ENCODE measurements around the gene TTLL12. TPM values are rescaled to one million over a fixed set of nuclear protein-coding genes. Genes with fewer than 3 reads are reported as not detected.

TTLL12 gene
- polyA plus RNA-seq, 2 of the 4 experiments (the other 2 are of a cell fraction): 8.6 to 18.7 TPM

GRCh38 chr22:43216738-43217137 is 29.8 kb upstream of the TTLL12 start:
- H3K4me1 ChIP-seq: no peaks in the 10 kb centered on the region
- ChIA-PET CTCF (interaction anchor here (1.2 to 1.7 kb wide), 2 partner anchors 12 to 15 kb away, joined by 5 to 6 read pairs; no protein-coding TSS in a partner anchor), POLR2A (interaction anchor here (1.3 kb wide), 1 partner anchor 29 kb away, joined by 5 read pairs; no protein-coding TSS in a partner anchor)
- ATAC-seq (no peak), DNase-seq (ENCODE audit: low read depth in 1 of 2, low spot score in 1 of 2) (no peak), FAIRE-seq (no peak)
- H3K4me2 ChIP-seq: no peak overlapping the region
- WGBS (ENCODE audit: missing lambda C conversion rate): no CpG with 5 or more reads among the region's 6 CpGs
- H3K9me3 ChIP-seq: no peaks in the 10 kb centered on the region
- no peak for TF ChIP-seq EHF (CRISPR knock-in tag; IDR thresholded peaks at IDR 0.05)
- TF ChIP-seq NR3C1 (IDR thresholded peaks at IDR 0.05): no peak
- TF ChIP-seq JUNB (IDR thresholded peaks at IDR 0.05): no peak
- no peak for TF ChIP-seq FOXS1 (CRISPR knock-in tag; IDR thresholded peaks at IDR 0.05)
- no peak for TF ChIP-seq ZC3H11A (IDR thresholded peaks at IDR 0.05)
- TF ChIP-seq JUN (IDR thresholded peaks at IDR 0.05): no peak
- TF ChIP-seq NFE2L2 (conservative IDR thresholded peaks at IDR 0.05; ENCODE audit: low read length): no peak
- H3K4me3 ChIP-seq: no peak overlapping the region
- no peak overlapping the region for H3K27ac ChIP-seq

DNA sequence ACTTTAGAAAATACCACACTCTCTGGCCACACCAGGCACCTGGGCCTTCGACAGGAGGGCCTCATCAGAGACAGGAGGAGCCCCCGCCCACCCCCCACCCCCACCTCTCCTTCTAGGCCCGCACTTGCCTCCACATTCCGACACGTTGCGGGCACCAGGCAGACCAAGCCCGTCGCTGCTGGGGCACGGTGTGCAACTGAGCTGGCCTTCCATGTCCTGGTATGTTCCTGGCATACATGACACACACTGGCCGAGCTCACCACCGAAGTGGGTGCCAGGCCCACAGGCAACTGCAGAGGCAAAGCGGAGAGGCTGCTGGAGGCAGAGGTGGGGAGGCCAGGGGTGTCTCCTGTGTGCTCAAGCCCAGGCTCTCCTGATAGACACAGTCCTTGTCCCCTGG is 27.0 kb upstream of the TTLL12 start:
- no peak overlapping the region for H3K27ac ChIP-seq
- CTCF ChIA-PET: no interaction called here

DNA sequence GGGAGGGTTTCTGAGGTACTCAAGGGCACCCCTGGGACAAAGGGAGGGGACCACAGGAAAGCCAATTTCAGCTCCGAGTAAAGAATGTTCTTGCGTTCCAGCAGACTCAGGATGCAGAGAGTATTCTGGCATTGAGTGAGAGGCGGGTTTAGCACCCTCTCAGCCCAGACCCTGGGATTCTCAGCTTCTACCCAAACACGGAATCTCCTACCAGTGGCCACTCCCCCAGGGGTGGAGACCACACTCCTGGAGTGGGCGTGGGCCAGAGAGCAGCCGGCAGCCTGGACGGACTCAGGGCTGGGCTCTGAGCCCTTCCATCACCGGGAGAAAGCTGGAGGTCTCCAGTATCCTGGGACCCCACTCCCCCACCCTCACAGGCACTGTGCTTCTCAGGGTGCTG is 26.1 kb upstream of the TTLL12 start:
- DNase-seq (ENCODE audit: low read depth in 1 of 2, low spot score in 1 of 2) (no peak), FAIRE-seq (no peak), ATAC-seq (peak in 1 of 2 experiments; percentile 76; a peak in 3 of 6 replicates)
- POLR2A ChIA-PET: no interaction called here
- Histone ChIP-seq H3K4me3 (no peak overlapping the region), H3K4me1 (no peaks in the 10 kb centered on the region), H3K4me2 (no peak overlapping the region), H3K27ac (no peak overlapping the region), H3K9me3 (no peaks in the 10 kb centered on the region)
- CTCF ChIA-PET: interaction anchor here (0.6 kb wide), 1 partner anchor 156 kb away, joined by 3 read pairs; no protein-coding TSS in a partner anchor
- WGBS (ENCODE audit: missing lambda C conversion rate): 56% methylated on average over 4 of the region's 8 CpGs
- no peak for TF ChIP-seq RAD21 (conservative IDR thresholded peaks at IDR 0.05 in 1 of 2, IDR thresholded peaks at IDR 0.05 in 1 of 2)
- TF ChIP-seq RFX5 (IDR thresholded peaks at IDR 0.05): no peak
- no peak for TF ChIP-seq RCOR1 (IDR thresholded peaks at IDR 0.05; ENCODE audit: low read depth, low read length)
- TF ChIP-seq PBX3 (IDR thresholded peaks at IDR 0.05): no peak
- TF ChIP-seq CBX8 (IDR thresholded peaks at IDR 0.05): no peak
- no peak for TF ChIP-seq HOXA7 (CRISPR knock-in tag; IDR thresholded peaks at IDR 0.05)
- no peak for TF ChIP-seq HEYL (CRISPR knock-in tag; IDR thresholded peaks at IDR 0.05)

More for the DNA sequence above, 27.0 kb upstream of the TTLL12 start:
- Histone ChIP-seq H3K4me3 (no peak overlapping the region), H3K4me2 (no peak overlapping the region), H3K4me1 (no peaks in the 10 kb centered on the region), H3K9me3 (no peaks in the 10 kb centered on the region)
- no peak for ATAC-seq
- DNase-seq (ENCODE audit: low read depth in 1 of 2, low spot score in 1 of 2): no peak
- POLR2A ChIA-PET: no interaction called here
- FAIRE-seq: no peak
- 11% methylated on average over 1 of the region's 12 CpGs for WGBS (ENCODE audit: missing lambda C conversion rate)
- TF ChIP-seq, protein P1, sequence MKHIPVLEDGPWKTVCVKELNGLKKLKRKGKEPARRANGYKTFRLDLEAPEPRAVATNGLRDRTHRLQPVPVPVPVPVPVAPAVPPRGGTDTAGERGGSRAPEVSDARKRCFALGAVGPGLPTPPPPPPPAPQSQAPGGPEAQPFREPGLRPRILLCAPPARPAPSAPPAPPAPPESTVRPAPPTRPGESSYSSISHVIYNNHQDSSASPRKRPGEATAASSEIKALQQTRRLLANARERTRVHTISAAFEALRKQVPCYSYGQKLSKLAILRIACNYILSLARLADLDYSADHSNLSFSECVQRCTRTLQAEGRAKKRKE (CRISPR knock-in tag; IDR thresholded peaks at IDR 0.05; ENCODE audit: low read depth): no peak
- TF ChIP-seq CBX2 (IDR thresholded peaks at IDR 0.05; ENCODE audit: borderline replicate concordance, low read depth): no peak
- no peak for TF ChIP-seq ZNF302 (CRISPR knock-in tag; IDR thresholded peaks at IDR 0.05)
- no peak for TF ChIP-seq NR3C1 (IDR thresholded peaks at IDR 0.05)

- H3K4me3 ChIP-seq: no peak overlapping the region
- no peak overlapping the region for H3K4me2 ChIP-seq
- no peak overlapping the region for H3K27ac ChIP-seq
- WGBS (ENCODE audit: missing lambda C conversion rate): 82% methylated on average over 7 of the region's 23 CpGs
- TF ChIP-seq ZC3H11A (IDR thresholded peaks at IDR 0.05): no peak
- no peak for TF ChIP-seq CHD2 (IDR thresholded peaks at IDR 0.05; ENCODE audit: low read length, partially characterized antibody)
- TF ChIP-seq KDM5A (IDR thresholded peaks at IDR 0.05): no peak
- no peak for TF ChIP-seq BHLHE40 (IDR thresholded peaks at IDR 0.05; ENCODE audit: low read depth, low read length)
- no peak for TF ChIP-seq FOSB (CRISPR knock-in tag; IDR thresholded peaks at IDR 0.05)
- CTCF ChIA-PET: interaction anchor here (0.6 kb wide), 1 partner anchor 155 kb away, joined by 3 read pairs; no protein-coding TSS in a partner anchor
- ATAC-seq (no peak), FAIRE-seq (no peak), DNase-seq (ENCODE audit: low read depth in 1 of 2, low spot score in 1 of 2) (no peak)
- H3K4me1 ChIP-seq: no peaks in the 10 kb centered on the region
- POLR2A ChIA-PET: no interaction called here
- H3K9me3 ChIP-seq: no peaks in the 10 kb centered on the region
These were observed 25.6 kb upstream of the TTLL12 start for GRCh38 chr22:43212434-43212952.
